Putamen (tissue), 1 donor: ENCODE results near the gene WHRN.

Source experiments
- DNase-seq: peaks from one replicate; pipeline ENCODE4 v3.0.0-alpha.2; 2016; ENCODE audit warnings: low spot score

Gene WHRN

DNA sequence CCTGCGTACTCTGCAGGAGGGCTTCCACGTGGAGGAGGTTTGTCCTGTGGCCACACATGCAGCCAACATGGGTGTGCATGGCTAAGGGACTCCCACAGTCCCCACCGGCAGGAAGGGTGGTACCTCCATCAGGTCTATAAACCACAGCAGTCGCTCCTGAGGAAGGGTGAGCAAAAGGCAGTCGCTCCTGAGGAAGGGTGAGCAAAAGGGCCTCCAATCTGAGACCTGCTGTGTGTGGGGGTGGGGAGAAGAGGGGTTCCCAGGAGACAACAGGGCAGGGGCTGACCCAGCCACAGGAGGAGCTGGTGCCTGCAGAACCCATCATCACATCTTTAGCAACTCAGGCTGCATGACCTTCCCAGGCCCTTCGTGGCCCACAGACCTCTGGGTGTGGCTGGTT lies 87.2 kb downstream of the WHRN start:
- DNase-seq, result no peak

DNA sequence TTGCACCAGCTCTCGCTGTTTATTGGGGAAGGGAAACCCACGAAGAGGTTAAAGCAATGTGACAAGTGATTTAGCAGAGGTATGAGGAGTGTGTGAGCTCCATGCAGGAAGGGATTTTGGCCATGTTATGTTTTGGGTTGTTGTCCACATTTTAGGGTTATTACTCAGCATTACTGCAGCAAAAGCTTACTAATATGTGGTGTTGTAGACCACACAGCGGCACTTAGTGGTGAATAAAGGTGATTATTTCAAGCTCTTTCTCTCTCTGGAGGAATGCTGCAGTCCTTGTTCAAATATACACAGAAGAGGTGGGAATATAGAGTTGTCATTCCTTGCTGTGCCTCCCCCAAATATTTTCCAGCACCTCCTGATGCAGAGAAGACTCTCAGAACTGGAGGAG lies 87.8 kb downstream of the WHRN start:
- no peak for DNase-seq

DNA sequence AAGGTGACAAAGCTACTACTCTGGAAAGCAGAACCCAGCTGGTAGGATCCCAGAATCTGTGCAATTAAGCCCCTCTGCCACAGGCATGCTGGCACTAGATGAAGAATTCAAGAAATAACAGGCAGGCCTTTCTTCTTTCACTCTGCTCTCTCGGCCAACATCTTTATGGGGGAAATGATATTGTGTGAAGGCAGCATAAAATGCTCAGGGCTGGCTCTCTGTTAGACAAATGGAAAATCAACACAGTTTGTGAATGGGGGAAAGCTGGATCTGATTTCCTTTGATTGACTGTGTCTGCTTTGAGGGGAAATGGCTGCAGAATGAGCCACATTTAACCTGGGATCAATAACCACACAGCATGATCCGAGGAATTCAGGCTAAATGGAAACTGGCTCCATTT lies 88.4 kb downstream of the WHRN start:
- DNase-seq, result no peak

DNA sequence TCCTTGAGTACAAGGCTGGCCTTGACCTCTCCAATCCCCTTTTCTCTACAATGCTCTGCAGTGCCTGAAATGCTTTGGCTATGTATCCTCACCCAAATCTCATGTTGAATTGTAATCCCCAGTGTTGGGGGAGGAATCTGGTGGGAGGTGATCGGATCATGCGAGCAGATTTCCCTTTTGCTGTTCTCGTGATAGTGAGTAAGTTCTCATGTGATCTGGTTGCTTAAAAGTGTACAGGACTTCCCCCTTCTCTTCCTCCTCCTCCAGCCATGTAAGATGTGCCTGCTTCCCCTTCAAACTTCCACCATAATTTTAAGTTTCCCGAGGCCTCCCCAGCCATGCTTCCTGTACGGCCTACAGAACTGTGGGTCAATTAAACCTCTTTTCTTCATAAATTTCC lies 89.0 kb downstream of the WHRN start:
- no peak for DNase-seq

DNA sequence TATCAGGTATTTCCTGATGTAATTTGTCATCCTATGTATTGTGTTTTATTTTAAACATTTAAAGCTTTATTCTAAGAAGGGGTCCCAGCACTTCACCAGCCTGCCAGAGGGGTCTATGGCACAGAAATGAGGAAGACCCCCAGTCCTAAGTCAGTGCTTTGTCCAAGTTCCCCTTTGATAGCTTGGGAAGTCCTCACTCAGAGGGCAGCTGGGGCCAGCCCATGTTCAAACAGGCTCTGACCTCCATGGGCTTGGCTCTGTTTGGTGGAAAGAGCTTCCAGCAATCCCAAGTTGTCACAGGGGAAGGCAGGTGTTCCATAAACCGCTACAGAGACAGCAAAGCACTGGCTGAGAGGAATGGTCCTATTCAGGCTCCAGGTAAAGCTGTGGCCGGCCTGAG lies 90.9 kb downstream of the WHRN start:
- DNase-seq, result no peak

DNA sequence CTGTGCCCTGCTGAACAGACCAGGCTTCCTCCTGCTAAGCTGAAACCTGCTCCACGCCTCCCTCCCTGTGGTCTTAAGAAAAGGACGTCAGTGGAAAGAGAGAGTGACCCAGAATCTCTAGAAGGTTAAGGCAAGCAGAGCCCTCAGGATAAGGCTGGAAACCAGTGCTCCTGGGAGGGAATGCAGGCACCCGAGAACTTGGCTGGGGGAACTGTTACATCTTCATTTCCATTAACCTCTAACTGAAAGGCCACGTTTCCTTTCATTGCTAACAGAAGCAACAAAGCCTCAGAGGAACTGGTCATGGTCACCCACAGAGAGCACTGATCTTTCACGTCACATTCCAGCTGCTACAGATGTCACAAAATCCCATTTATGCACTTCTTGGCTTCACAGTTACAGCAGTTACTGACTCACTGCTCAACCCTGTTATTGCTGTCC lies 91.4 kb downstream of the WHRN start:
- no peak for DNase-seq

DNA sequence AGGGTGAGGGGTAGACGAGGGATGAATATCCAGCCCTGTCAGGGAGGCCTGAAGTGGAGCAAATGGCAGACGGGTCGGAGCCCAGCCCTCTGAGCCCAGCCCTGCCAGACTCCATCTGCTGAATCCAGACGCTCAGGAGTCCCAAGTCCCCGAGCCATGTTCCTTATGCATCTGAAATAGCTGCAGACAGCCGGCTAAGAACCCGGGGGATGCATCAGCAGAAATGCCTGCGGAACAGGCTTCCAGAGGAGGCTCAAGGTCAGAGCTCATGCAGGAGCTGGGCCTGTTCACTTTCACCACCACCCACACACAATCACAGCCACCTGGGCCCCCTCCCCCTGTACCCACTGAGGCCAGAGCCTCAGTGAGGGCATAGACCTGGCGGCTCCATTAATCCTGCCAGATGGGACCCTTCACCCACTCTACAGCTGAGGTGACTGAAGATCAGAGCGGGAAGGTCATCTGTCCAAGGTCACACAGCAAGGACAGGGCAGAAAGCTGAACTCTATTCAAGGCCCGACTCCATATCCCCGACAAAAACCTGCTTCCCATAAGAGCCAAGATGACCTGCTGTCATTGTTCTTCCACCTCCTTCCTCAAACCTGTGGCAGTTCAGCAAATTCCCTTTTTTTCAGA lies 93.1 kb downstream of the WHRN start:
- no peak for DNase-seq

DNA sequence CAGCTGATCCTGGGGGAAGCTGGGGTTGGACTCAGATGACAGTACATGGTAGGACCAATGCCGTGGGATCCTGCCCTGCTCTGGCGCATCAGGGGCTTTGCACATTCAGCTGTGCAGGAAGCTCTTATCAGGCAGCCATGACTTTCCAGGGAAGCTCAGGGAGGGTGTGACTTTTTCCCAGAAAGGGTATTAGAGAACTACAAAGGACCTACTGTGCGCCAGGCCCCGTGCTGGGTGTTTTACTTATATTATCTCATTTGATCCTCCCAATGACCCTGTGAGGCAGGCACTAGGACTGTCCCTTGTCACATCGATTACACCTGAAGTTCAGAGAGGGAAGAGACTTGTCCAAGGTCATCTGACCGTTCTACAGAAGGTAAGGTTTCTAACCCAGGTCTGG lies 93.8 kb downstream of the WHRN start:
- DNase-seq, result no peak

DNA sequence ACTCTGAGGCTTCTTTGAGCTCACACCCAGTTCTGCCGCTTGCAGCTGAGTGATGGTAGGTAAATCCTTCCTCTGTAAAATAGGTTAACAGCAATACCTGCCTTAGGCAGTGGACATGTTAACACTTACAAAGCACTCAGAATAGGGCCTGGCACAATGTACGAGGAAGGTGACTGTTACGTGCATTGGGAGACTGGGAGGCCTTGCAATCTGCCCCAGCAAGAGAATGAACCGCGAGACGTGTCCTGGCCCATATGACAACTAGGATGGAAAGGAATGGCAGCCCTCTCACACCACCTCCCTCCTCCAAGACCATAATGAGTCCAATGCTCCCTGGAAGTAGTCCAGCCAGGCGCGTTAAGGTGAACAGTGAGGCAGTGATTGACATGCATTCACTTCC lies 94.4 kb downstream of the WHRN start:
- no peak for DNase-seq

DNA sequence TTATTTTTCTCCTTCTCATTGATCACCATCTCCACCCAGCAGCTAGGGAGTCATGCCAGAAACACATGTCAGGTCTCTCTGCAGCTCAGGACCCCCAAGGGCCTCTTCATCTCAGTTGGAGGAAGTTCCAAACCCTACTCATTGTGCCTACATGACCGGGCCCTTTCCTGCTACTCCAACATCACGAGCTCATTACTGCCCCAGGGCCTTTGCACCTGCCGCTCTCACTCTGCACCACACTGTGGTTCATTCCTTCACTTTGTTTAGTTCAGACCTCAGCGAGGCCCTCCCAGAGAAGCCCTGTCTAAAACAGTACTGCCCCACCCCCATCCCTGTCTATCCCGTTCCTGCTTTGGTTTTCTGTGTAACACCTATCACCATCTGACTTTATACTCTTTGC lies 95.4 kb downstream of the WHRN start:
- DNase-seq, result no peak

DNA sequence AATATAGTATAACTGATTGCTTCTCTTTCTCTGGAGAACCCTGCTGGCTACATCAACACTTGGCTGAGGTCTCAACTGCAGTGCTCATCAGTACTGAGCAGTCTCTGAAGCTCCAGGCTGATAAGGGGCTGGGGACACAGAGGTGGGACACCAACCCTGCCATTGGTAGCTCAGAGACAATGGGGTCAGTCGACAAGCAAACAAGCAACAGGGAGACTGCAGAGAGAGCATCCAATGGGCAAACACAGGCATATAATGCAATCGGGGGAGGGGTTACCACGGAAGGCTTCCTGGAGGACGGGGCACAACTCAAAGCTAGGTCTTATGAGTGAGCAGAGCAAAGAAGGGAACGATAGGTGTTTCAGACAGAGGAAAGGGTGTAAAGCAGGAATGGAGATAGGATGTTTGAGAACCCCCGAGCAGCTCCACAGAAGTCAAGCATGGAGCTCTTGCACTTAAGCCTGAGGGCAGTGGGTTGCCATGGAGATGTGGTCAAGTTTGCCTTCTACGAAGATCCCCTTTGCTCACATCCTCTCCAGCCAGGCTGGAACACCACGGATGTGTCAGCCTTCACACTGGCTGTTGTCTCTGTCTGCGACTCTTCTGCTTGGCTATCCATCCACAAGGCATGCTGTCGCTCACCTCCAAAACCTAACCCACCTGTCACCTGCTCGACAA lies 96.0 kb downstream of the WHRN start:
- DNase-seq, result no peak

DNA sequence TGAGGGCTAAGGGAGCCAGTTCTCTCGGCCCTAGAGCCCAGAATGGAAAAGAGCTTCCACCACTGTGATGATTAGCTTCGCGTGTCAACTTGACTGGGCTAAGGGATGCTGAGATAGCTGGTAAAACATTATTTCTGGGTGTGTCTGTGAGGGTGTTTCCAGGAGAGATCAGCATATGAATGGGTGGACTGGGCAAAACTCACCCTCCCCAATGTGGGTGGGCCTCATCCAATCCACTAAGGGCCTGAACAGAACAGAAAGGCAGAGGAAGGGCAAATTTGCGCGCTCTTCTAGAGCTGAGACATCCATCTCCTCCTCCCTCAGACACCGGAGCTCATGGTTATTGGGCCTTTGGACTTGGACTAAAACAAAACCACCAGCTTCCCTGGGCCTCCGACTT lies 96.6 kb downstream of the WHRN start:
- DNase-seq, result no peak

DNA sequence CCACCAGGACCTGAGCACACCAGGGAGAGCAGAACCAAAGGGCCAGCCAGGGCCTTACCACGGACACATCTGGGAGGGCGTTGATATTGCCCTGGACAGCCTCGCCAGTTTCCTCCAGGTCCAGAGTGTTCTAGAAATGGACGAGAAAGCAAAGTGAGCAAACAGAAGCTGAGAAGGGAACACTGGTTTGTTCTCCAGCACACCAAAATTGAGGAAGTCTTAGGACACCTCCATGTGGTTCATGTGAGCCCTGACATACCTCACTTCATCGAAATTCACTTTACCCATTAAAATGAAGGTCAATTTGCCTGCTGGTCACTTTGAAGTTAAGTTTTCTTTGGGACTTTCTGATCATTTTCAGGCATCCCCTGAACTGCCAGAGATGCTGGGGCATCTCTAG lies 97.4 kb downstream of the WHRN start:
- no peak for DNase-seq

DNA sequence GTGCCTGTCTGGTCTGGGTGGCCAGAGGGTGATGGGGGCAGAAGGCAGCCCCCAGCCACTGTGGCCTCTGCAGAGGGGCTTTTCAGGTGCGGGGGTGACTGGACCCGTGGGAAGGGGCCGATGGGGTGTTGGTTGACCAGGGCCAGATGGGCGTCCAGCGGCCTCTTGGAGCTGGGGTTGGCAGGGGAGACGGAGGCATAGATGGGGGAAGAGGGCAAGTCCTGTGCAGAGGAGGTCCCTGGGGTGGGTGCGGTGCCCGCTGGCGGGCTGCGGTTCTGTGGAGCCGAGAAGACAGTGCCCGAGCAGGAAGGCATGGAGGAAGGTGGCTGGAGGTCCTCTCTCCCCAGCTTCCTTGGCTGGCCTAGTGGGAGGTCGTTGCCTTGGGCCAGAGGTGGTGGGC lies 98.8 kb downstream of the WHRN start:
- no peak for DNase-seq

DNA sequence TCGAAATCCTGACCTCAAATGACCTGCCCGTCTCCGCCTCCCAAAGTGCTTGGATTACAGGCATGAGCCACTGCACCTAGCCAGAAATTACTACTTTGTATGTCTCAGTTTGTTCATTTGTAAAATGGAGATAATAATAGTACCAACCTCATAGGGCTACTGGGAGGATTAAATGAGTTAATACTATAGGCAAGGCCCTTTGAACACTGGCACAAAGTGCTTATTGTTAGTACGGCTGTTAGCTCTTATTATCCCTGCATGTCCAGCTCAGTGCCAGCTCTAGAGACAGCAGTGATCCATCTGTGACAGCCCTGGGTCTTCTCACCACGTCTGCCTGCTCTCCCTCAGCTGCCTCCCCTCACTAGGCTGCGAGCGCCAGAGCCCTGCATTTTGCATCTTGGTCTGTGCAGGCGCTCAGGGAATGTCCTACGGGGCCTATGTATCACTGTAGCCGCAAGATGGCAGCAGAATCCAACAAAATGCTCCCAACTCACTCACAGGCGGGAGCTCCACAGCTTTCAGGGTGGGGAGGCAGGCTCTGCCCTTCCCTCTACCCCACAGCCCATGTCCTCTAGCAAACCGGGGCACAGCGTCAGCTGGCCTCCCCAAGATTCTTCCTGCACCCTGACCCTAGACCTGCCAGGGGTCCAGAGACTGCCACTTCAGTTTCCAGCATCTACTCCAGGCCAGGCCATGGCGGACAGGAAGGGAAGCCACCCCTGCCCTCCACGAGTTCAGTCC lies 99.8 kb downstream of the WHRN start:
- DNase-seq, result peak; percentile 87

DNA sequence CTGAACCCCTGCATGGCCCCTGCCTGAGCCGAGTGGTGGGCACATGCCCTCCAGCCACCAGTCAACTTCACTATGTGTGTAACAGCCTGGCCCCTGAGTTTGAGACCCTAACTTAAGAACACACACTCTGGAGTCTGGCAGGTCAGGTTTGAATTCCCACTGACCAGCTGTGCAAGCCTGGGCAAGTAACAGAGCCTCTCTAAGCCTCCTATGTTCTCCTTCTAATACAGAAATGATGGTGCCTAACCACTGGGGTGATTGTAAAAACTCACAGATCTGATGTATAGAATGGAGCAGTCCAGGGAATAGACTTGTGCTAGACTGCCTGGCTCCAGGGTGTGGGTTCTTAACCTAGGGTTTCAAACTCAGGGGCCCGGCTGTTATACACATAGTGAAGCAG lies 100.7 kb downstream of the WHRN start:
- DNase-seq, result no peak

DNA sequence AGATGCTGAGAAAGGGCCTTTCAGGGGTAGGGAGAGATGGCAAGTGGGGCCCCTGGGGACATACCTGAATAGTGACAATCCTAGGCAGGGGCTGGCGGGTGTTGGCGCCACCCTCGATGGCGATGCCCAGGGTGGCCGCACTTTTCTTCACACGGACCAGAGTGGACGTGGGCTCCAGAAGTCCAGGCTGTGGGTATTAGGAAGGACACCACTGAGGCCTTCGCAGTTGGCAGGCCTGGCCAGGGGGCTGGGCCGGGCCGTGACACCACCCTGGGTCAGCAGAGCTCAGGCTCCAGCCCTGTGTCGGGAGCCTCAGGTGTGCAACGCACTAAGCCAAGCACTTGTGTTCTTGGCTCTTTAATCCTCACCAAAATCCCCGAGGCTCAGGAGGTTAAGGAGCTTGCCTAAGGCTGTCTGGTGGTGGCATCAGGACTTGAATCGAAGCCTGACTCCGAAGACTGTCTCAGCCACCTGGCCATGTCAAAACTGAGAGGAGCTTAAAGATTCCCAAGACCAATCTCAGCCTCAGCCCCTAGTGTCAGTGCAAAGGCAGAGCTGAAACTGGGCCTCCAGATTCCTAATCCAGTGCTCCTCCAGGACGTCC lies 102.0 kb downstream of the WHRN start:
- no peak for DNase-seq

DNA sequence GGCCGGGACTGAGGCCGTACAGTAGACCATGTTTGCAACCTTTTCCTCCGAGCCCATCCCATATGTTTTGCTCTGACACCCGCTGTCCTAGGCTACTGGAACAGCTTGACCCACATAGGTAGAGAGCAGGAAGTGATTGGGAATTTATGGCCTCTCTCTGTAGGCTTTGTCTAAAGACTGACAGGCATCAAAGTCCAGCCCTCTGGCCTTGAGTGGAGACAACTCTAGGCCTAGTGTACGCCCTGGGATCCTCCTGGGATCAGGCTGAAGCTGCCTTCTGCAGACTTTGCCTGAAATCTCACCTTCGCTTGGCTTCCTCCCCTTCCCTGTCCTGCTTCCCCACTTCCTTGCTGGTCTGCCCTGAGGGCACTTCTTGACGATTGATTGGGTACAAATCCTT lies 103.9 kb downstream of the WHRN start:
- no peak for DNase-seq

DNA sequence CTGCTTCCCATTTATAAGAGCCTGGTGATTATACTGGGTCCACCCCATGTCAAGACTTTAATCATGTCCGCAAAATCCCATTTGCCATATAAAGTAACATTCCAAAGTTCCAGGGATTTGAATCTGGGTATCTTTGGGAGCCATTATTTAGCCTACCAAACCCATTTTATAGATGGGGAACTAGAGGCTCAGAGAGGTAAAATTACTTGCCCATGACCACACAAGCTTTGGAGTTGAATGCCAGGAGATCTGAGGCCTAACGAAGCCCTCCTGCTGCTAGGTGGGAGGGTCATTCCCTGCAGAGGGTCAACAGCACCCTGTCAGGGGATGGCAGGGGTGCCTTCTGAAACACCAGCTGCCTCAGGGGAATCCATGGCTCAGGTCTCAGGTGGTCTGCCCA lies 104.5 kb downstream of the WHRN start:
- DNase-seq, result no peak

DNA sequence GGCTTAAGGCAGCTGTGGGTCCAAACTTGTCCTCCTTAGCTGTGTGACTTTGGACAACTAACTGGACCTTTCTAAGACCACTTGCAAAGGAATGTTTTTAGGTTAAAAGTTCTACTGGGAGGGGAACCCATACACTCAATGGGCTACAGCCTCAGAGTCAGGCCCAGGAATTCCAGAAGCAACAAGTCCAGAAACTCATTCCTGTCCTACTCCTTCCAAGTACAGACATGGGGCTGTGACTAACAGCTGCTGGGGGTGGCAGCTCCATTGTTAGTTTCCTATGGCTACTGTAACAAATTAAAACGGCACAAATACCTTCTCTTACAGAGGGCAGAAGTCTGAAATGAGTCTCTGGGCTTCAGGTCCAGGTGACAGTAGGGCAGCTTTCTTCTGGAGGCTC lies 105.1 kb downstream of the WHRN start:
- DNase-seq, result no peak

DNA sequence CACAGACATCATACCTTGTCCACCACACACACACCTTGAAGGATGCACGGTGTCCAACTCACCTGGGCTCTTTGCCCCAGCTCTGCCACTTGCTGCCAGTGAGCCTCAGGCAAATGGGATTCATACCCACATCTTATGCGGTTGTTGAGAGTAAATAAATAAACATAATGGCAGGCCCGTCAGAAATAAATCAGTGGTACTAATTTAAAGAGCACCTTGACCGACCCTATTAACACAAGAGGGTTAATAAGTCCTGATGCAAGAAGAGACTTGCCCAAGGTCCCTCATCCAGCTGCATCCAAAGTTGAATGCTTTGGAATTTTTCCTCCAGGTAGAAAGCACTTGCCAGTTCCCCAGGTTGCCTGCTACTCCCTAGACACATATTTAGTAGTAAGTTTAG lies 105.9 kb downstream of the WHRN start:
- no peak for DNase-seq

DNA sequence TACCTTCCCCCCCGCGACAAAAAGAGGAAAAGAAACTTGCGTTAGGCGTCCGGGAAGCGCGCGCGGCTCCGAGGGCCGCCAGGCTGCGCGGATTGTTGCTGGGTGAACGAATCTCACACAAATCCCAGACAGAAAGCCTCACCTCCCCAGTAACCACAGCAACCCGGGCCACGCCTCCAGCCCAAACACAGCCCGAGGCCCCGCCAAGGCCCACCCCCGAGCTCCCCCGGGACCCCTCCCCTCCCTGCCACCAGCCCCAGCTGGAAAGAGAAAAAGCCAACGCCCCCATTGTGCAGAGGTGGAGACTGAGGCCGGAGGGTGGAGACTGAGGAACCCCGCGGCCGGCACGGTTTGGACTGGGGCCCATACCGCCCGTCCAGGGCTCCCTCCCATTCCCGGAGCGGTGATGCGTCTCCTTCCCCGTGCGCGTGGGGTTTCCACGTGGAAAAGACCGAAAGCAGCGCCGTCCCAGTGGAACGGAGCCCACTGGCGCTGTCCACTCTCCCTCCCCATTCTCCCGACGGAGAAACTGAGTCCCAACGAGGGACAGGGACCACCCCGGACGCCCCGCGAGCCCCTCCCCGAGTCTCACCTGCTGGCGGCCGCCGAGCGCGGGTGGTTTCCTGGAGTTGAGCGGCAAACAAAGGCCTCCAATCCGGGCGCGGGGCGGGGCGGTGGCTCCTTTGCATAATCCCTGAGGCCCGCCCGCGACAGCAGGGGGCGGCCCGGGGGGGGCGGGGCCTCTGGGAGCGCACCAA lies 107.2 kb downstream of the WHRN start:
- peak; percentile 92 for DNase-seq
